Stomach smooth muscle (tissue), 2 donors: ENCODE results near the gene ZNF428.
"Not testable (repeated sequence)": the region's sequence is repeated elsewhere in the genome, so short reads cannot be mapped to it uniquely, and the experiment has no call there.

Experiments
- H3K27ac ChIP-seq: one replicate; pipeline ENCODE4 v1.7.0; 2013; ENCODE audit warnings: mild to moderate bottlenecking, low read length, inconsistent platforms
- H3K27me3 ChIP-seq, 2 donors: one replicate each; pipeline ENCODE4 v1.7.0; 2013; ENCODE audit warnings: low read length in 2 of 2; ENCODE audit not compliant: insufficient read depth in 2 of 2, control insufficient read depth in 1 of 2
- H3K36me3 ChIP-seq, 2 donors: one replicate each; pipeline ENCODE4 v1.7.0; 2013; ENCODE audit warnings: low read length in 2 of 2; ENCODE audit not compliant: control insufficient read depth in 2 of 2, insufficient read depth in 2 of 2
- H3K4me1 ChIP-seq: one replicate; pipeline ENCODE4 v1.7.0; 2013; ENCODE audit warnings: low read length; ENCODE audit not compliant: control insufficient read depth, insufficient read depth
- H3K4me3 ChIP-seq, 2 donors: one replicate each; pipeline ENCODE4 v1.7.0; 2013; ENCODE audit warnings: low read length in 2 of 2
- H3K9ac ChIP-seq, 2 donors: one replicate each; pipeline ENCODE4 v1.7.0; 2013; ENCODE audit warnings: low read length in 2 of 2, mild to moderate bottlenecking in 1 of 2
- H3K9me3 ChIP-seq, 2 donors: one replicate each; pipeline ENCODE4 v1.7.0; 2013; ENCODE audit warnings: low read length in 2 of 2; ENCODE audit not compliant: control insufficient read depth in 2 of 2
- donor health status: healthy.
- donor health status: Pancreatic carcinoma.

Gene ZNF428

GRCh38 chr19:43639519-43640423, 20.3 kb upstream of the ZNF428 start, which contains the start of gene CADM4:
Gene CADM4 (minus strand): TSS chr19:43639850. CDS start chr19:43639790, 60 bp downstream.
- Histone ChIP-seq H3K4me3 (peak within 1 kb of the TSS; percentile 59 to 75), H3K27ac (no peak within 1 kb of the TSS), H3K9ac (peak within 1 kb of the TSS; percentile 64 to 80), H3K9me3 (no peaks in the 10 kb centered on the region), H3K4me1 (peaks cover 20% of the 10 kb centered on the region), H3K27me3 (no peaks in the 10 kb centered on the region), H3K36me3 (no peaks in the 10 kb centered on the region)

- Histone ChIP-seq H3K27ac (no peak overlapping the region), H3K36me3 (no peaks in the 10 kb centered on the region), H3K9me3 (no peaks in the 10 kb centered on the region), H3K4me1 (peaks cover 21% of the 10 kb centered on the region), H3K4me3 (peak overlapping the region; percentile 54 to 72), H3K27me3 (no peaks in the 10 kb centered on the region), H3K9ac (peak overlapping the region; percentile 64 to 80)
These were observed 19.6 kb upstream of the ZNF428 start for GRCh38 chr19:43638995-43639518.

- peak overlapping the region; percentile 54 to 72 for H3K4me3 ChIP-seq
- no peaks in the 10 kb centered on the region for H3K9me3 ChIP-seq
- H3K27me3 ChIP-seq: no peaks in the 10 kb centered on the region
- H3K36me3 ChIP-seq: no peaks in the 10 kb centered on the region
- H3K4me1 ChIP-seq: peaks cover 21% of the 10 kb centered on the region
- H3K27ac ChIP-seq: no peak overlapping the region
- peak overlapping the region; percentile 5 to 64 for H3K9ac ChIP-seq
These were observed 19.0 kb upstream of the ZNF428 start for GRCh38 chr19:43638214-43638994.

- Histone ChIP-seq H3K9me3 (no peaks in the 10 kb centered on the region), H3K36me3 (no peaks in the 10 kb centered on the region), H3K4me1 (peaks cover 21% of the 10 kb centered on the region), H3K9ac (peak overlapping the region; percentile 6 to 21), H3K4me3 (peak overlapping the region in 1 of 2 donors; percentile 15), H3K27ac (no peak overlapping the region), H3K27me3 (no peaks in the 10 kb centered on the region)
These were observed 16.8 kb upstream of the ZNF428 start for GRCh38 chr19:43636121-43636683.

GRCh38 chr19:43635561-43635940, 16.1 kb upstream of the ZNF428 start:
- Histone ChIP-seq H3K9ac (peak overlapping the region; percentile 42 to 57), H3K4me1 (peaks cover 19% of the 10 kb centered on the region), H3K4me3 (peak overlapping the region in 1 of 2 donors; percentile 40)
- not testable (repeated sequence) for H3K27me3 ChIP-seq, H3K36me3 ChIP-seq, H3K9me3 ChIP-seq, H3K27ac ChIP-seq

GRCh38 chr19:43634872-43635560, 15.6 kb upstream of the ZNF428 start:
- Histone ChIP-seq H3K4me3 (peak overlapping the region; percentile 40), H3K4me1 (peaks cover 14% of the 10 kb centered on the region), H3K27me3 (no peaks in the 10 kb centered on the region), H3K36me3 (no peaks in the 10 kb centered on the region), H3K9ac (peak overlapping the region; percentile 42 to 57), H3K9me3 (no peaks in the 10 kb centered on the region), H3K27ac (no peak overlapping the region)

GRCh38 chr19:43634506-43634871, 15.1 kb upstream of the ZNF428 start:
- no peak overlapping the region for H3K27ac ChIP-seq
- peaks cover 12% of the 10 kb centered on the region for H3K4me1 ChIP-seq
- no peaks in the 10 kb centered on the region for H3K27me3 ChIP-seq
- H3K9ac ChIP-seq: peak overlapping the region; percentile 13 to 57
- no peaks in the 10 kb centered on the region for H3K36me3 ChIP-seq
- H3K9me3 ChIP-seq: no peaks in the 10 kb centered on the region
- H3K4me3 ChIP-seq: peak overlapping the region; percentile 40

GRCh38 chr19:43634068-43634467, 14.6 kb upstream of the ZNF428 start:
- Histone ChIP-seq H3K9ac (no peak overlapping the region), H3K4me3 (no peak overlapping the region), H3K27ac (no peak overlapping the region), H3K27me3 (no peaks in the 10 kb centered on the region), H3K4me1 (peaks cover 9% of the 10 kb centered on the region), H3K36me3 (no peaks in the 10 kb centered on the region), H3K9me3 (no peaks in the 10 kb centered on the region)

- H3K27me3 ChIP-seq: no peaks in the 10 kb centered on the region
- H3K36me3 ChIP-seq: no peaks in the 10 kb centered on the region
- no peak overlapping the region for H3K4me3 ChIP-seq
- H3K9me3 ChIP-seq: no peaks in the 10 kb centered on the region
- H3K27ac ChIP-seq: no peak overlapping the region
- H3K4me1 ChIP-seq: peaks cover 4% of the 10 kb centered on the region
- no peak overlapping the region for H3K9ac ChIP-seq
These were observed 14.1 kb upstream of the ZNF428 start for GRCh38 chr19:43633520-43633919.

GRCh38 chr19:43631491-43631890, 12.1 kb upstream of the ZNF428 start:
- no peaks in the 10 kb centered on the region for H3K36me3 ChIP-seq
- H3K4me1 ChIP-seq: peaks cover 4% of the 10 kb centered on the region
- no peaks in the 10 kb centered on the region for H3K9me3 ChIP-seq
- no peak overlapping the region for H3K27ac ChIP-seq
- no peak overlapping the region for H3K4me3 ChIP-seq
- no peak overlapping the region for H3K9ac ChIP-seq
- no peaks in the 10 kb centered on the region for H3K27me3 ChIP-seq
